Measurements from ENCODE around the gene CCL21.

The CCL21 gene

DNA sequence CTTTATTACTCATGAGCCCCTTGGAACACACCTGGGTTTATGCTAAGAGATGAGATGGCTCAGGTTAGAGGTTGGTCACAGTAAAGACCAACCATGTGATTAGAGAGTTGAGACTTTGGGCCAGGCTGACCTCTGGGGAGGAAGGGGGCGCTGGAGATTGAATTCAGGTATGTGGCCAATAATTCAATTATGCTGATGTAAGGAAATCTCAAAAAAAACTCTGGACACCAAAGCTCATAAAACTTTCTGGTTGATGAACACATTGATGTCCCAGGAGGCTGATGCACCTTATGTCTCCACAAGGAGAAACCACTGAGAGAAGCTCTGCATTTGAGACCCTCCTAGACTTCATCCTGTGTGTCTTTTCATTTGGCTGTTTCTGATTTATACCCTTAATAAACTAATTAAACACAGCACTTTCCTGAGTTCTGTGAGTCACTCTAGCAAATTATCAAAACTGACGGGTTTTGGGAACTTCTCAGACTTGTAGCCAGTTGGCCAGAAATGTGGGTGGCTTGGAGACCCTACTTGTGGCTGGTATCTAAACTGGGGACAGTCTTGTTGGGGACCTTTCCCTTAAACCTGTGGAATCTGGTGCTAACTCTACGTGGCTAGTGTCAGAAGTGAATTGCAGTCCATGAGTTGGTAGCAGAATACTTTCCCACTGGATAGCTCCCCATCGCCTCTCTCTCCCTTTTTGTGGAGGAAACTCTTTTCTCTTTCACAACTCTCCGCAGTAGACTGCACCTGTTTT, 40.0 kb downstream of the CCL21 start:
- DNase-seq (ENCODE audit: low read depth), result no peak

DNA sequence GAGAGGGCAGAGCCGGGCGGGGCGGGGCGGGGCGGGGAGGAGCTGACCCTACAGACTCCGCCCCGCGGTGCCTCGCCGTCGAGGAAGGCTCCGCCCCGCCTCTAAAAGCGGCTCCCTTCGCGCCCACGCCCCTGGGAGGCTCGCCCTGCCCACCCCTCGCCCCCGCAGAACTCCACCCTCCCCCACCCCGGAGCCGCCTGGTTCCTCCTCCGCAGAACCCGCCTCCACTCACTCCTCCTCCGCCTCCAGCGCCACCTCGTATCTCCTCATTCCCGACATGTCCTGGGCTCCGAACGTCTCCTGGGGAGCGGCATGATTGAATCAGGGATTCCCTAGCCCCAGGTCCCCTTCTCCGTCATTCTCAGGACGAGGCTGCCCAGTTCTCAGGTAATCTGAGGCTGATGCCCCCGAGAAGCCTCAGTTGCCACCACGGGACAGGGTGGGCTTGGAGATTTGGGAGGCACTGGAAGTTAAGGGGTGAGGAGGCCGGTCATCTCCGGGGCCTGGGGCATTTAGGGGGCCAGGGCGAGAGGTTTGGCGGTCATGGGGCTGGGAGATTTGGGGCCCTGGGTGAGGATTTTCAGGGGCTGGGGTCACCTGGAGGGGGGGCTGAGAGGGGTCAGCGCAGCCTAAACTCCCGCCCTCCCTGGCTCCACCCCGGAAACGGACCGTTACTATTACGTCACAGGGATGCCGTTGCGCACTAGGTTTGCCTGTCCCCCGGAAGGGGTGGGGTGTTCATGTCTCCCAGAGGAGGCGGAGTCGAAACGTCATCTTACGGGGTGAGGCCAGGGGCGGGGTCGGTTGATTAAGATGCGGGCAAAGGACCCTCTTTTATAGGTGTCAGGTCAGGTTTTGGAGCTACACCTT, 44.3 kb downstream of the CCL21 start:
- no peak for DNase-seq (ENCODE audit: low read depth)

DNA sequence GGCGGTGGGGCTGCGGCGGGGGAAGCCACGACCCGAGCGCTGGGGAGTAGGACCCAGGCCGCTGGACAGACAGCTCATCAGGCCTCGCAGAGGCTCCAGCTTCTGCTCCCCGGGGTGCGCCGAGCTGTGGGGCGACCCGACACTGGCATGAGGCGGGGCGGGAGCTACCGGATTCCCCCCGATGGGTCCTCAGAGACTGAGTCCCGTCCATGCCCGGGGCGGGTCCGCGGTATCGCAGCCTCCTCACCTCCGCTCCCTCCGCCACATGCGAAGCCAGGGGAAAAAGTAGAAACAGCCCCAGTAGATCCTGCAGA, 44.9 kb downstream of the CCL21 start:
- DNase-seq (ENCODE audit: low read depth), result no peak

GRCh38 chr9:34664281-34665066, 45.5 kb downstream of the CCL21 start:
- no peak for DNase-seq (ENCODE audit: low read depth)

DNA sequence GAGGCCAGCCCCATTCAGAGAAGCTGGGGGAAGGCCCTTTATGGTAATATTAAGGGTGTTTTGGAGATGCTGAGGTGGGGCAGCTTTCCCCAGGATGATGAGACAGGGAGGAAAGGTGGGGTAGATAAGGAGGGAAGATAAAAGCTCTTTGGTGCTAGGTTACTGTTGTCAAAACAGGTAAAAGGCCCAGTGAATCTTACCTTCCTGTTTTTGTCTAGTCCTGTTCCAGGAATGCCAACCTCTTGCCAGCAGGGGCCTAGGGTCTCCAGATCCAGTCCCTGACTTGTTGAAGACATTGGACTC, 46.7 kb downstream of the CCL21 start:
- no peak for DNase-seq (ENCODE audit: low read depth)

GRCh38 chr9:34662526-34663302, 47.2 kb downstream of the CCL21 start, which contains the start of gene CCL27:
Gene CCL27, minus strand, starts transcription at chr9:34662657. Its CDS starts 24 bp downstream, at chr9:34662633.
- no peak for DNase-seq (ENCODE audit: low read depth)

DNA sequence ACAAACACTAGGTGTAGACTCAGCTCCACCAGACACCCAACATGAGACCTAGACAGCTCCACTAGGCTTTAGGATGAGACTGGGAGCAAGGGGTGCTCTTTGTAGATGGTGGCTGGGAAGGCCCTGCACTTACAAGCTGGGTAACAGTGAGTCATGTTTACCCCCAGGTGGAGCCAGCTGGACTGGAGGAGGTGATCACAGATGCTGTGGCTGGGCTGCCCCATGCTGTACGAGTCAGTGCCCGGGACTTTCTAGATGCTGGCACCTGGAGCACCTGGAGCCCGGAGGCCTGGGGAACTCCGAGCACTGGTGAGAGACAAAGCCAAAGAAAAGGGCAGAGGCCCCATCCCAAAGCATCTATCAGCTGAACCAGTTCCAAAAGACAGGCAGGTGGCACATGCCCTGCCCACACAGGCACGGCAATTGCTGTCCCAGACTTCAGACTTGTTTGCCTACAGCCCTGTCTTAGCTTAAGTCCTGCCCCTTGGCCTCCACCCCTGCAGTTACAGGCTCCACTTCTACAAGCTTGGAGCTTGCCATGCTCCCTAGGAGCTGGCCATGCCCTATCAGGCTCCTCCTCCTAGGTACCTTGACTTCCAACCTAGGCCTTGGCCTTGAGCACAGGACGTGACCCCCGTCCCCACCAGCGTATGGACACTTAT, 50.2 kb downstream of the CCL21 start:
- no peak for DNase-seq (ENCODE audit: low read depth)

Data from GM04503 (cell line).